Measurements from ENCODE around the gene EXD3.

Gene EXD3

DNA sequence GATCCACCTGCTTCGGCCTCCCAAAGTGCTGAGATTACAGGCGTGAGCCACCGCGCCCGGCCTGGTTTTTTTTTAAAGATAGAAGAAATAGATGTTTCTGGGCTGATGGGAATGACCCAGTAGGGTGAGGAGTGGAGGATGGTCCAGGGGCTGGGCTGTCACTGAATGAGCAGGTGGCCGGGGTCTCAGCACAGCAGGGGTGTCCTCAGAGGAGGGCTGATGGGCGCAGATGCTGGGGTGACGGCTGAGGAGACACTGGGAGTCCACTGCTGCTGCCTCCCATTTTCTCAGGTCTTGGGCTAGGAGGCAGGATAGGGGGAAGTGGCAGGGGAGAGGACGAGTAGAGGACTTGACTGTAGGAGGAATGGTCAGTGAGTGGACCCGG, 147.8 kb downstream of the EXD3 start:
- Histone ChIP-seq H3K4me2 (ENCODE audit: low read depth, low read length) (no peak overlapping the region), H3K4me3 (ENCODE audit: low read length) (no peak overlapping the region), H3K27me3 (replicated peaks; ENCODE audit: insufficient read depth, low read length) (no peaks in the 10 kb centered on the region), H3F3A (ENCODE audit: insufficient read depth, low read length) (no peaks in the 10 kb centered on the region), H3K9me3 (replicated peaks; ENCODE audit: insufficient read depth, low read length) (no peaks in the 10 kb centered on the region), H3K4me1 (ENCODE audit: low read length) (peaks cover 3% of the 10 kb centered on the region; the same call in 1 of the 2 replicates), H3K79me2 (ENCODE audit: low read length) (peaks cover 8% of the 10 kb centered on the region; the same call in 1 of the 2 replicates), H2AFZ (ENCODE audit: low read length) (no peak overlapping the region), H3K9ac (ENCODE audit: low read length) (no peak overlapping the region), H3K36me3 (replicated peaks; ENCODE audit: insufficient read depth, low read length) (no peaks in the 10 kb centered on the region), H3K27ac (ENCODE audit: low read length) (no peak overlapping the region), H3K9me2 (replicated peaks; ENCODE audit: insufficient read depth, low read length) (no peaks in the 10 kb centered on the region), H4K20me1 (ENCODE audit: insufficient read depth, low read length) (no peaks in the 10 kb centered on the region)
- TF ChIP-seq EZH2 (optimal IDR thresholded peaks at IDR 0.05; ENCODE audit: low read depth, low read length) (no peak), CTCF (IDR thresholded peaks at IDR 0.05; ENCODE audit: low read length) (no peak), EZH2phosphoT487 (IDR thresholded peaks at IDR 0.05; ENCODE audit: low read length) (no peak)
- DNase-seq: no peak

DNA sequence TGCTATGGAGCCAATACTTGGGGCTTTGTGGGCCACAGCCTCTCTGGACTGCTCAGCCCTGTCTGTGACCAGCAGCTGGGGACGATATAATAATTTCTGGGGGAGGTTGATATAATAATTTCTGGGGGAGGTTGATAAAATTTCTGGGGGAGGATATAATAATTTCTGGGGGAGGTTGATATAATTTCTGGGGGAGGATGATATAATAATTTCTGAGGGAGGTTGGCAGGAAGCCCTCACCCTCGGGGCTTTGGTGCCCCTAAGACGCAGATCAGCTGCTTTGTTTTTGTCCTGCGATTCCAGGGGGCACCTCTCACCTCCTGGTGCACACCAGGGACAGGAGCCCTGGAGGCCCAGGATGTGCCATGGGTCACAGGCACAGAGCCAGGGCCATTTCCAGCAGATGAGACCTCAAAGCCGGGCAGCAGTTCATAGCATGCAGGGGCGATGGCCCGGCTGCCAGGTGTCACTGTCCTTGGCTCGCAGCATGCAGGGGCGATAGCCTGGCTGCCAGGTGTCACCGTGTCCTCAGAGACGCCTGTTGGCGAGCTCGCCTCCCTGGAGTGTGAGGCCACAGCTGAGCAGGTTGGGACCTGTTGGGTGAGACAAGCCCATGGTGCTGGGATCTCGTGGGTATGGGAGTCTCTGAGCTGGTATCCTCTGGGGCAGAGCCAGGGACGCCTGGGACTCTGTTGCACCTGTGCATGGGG, 149.2 kb downstream of the EXD3 start:
- no peaks in the 10 kb centered on the region for H3K27me3 ChIP-seq (replicated peaks; ENCODE audit: insufficient read depth, low read length)
- no peaks in the 10 kb centered on the region for H3K9me2 ChIP-seq (replicated peaks; ENCODE audit: insufficient read depth, low read length)
- no peak overlapping the region for H3K4me3 ChIP-seq (ENCODE audit: low read length)
- H4K20me1 ChIP-seq (ENCODE audit: insufficient read depth, low read length): no peaks in the 10 kb centered on the region
- no peak for DNase-seq
- no peak overlapping the region for H2AFZ ChIP-seq (ENCODE audit: low read length)
- peaks cover 4% of the 10 kb centered on the region; the same call in 1 of the 2 replicates for H3F3A ChIP-seq (ENCODE audit: insufficient read depth, low read length)
- TF ChIP-seq CTCF (IDR thresholded peaks at IDR 0.05; ENCODE audit: low read length): no peak
- TF ChIP-seq EZH2phosphoT487 (IDR thresholded peaks at IDR 0.05; ENCODE audit: low read length): no peak
- TF ChIP-seq EZH2 (optimal IDR thresholded peaks at IDR 0.05; ENCODE audit: low read depth, low read length): no peak
- peaks cover 14% of the 10 kb centered on the region for H3K4me1 ChIP-seq (ENCODE audit: low read length)
- H3K9ac ChIP-seq (ENCODE audit: low read length): no peak overlapping the region
- H3K9me3 ChIP-seq (replicated peaks; ENCODE audit: insufficient read depth, low read length): no peaks in the 10 kb centered on the region
- no peak overlapping the region for H3K4me2 ChIP-seq (ENCODE audit: low read depth, low read length)
- H3K36me3 ChIP-seq (replicated peaks; ENCODE audit: insufficient read depth, low read length): no peaks in the 10 kb centered on the region
- peaks cover 9% of the 10 kb centered on the region; the same call in 1 of the 2 replicates for H3K79me2 ChIP-seq (ENCODE audit: low read length)
- no peak overlapping the region for H3K27ac ChIP-seq (ENCODE audit: low read length)

DNA sequence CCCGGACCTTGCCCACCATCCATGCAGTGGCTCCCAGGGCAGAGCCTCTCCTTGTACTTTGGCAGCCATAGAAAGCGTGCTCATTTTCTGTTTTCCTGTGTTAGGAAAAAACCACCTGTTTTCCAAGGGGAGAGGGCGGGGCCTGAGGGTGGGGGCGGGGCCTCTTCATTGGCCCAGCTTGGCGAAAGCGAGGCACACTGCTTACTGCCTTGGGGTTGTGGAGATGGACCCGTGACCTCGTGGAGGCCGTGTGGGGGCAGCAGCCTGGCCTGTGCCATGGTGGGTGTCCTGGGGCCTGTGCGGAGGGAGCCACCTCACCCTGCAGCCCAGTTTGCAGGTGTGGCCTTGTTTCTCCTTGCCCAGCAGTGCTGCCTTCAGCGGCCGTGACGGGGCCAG, 149.9 kb downstream of the EXD3 start:
- Histone ChIP-seq H4K20me1 (ENCODE audit: insufficient read depth, low read length) (no peaks in the 10 kb centered on the region), H3K4me2 (ENCODE audit: low read depth, low read length) (no peak overlapping the region), H3K27me3 (replicated peaks; ENCODE audit: insufficient read depth, low read length) (no peaks in the 10 kb centered on the region), H3F3A (ENCODE audit: insufficient read depth, low read length) (peaks cover 8% of the 10 kb centered on the region; the same call in 1 of the 2 replicates), H3K27ac (ENCODE audit: low read length) (no peak overlapping the region), H3K36me3 (replicated peaks; ENCODE audit: insufficient read depth, low read length) (no peaks in the 10 kb centered on the region), H2AFZ (ENCODE audit: low read length) (no peak overlapping the region), H3K9me2 (replicated peaks; ENCODE audit: insufficient read depth, low read length) (no peaks in the 10 kb centered on the region), H3K4me3 (ENCODE audit: low read length) (no peak overlapping the region), H3K9ac (ENCODE audit: low read length) (no peak overlapping the region), H3K79me2 (ENCODE audit: low read length) (peaks cover 10% of the 10 kb centered on the region; the same call in 1 of the 2 replicates), H3K9me3 (replicated peaks; ENCODE audit: insufficient read depth, low read length) (no peaks in the 10 kb centered on the region), H3K4me1 (ENCODE audit: low read length) (peaks cover 19% of the 10 kb centered on the region)
- TF ChIP-seq EZH2 (optimal IDR thresholded peaks at IDR 0.05; ENCODE audit: low read depth, low read length) (no peak), CTCF (IDR thresholded peaks at IDR 0.05; ENCODE audit: low read length) (no peak), EZH2phosphoT487 (IDR thresholded peaks at IDR 0.05; ENCODE audit: low read length) (no peak)
- no peak for DNase-seq
